HG03159 (cell line): Measurements from ENCODE around the gene DIAPH1.

Source experiments
- ATAC-seq: cut with Tn5 transposase; IDR thresholded peaks from one replicate; pipeline ENCODE4 v1.9.1; 2021; ENCODE audit warnings: mild to moderate bottlenecking, moderate library complexity; ENCODE audit not compliant: unreplicated experiment

Gene DIAPH1

GRCh38 chr5:141523991-141524390, 94.8 kb downstream of the DIAPH1 start:
- no peak for ATAC-seq

DNA sequence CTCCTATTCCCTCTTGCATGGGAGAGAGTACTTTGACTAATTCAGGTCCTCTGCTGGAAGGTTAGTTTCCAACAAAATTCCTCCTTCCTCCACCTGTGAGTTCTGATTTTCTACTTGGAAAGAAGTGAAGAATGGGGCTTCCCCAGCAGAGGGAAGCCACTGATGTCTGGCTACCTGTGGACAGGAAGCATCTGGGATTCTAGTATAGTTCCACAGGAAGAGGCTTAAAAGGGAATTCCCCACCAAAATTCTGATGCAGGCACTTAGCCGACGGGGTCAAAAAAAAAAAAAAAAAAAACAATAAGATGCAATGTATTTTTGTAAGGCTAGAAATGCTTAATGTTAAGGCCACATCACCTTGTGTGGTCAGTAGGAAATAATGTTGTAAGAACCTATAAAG, 96.5 kb downstream of the DIAPH1 start:
- no peak for ATAC-seq

- no peak for ATAC-seq
Measured at GRCh38 chr5:141521244-141521781, 97.5 kb downstream of the DIAPH1 start.

DNA sequence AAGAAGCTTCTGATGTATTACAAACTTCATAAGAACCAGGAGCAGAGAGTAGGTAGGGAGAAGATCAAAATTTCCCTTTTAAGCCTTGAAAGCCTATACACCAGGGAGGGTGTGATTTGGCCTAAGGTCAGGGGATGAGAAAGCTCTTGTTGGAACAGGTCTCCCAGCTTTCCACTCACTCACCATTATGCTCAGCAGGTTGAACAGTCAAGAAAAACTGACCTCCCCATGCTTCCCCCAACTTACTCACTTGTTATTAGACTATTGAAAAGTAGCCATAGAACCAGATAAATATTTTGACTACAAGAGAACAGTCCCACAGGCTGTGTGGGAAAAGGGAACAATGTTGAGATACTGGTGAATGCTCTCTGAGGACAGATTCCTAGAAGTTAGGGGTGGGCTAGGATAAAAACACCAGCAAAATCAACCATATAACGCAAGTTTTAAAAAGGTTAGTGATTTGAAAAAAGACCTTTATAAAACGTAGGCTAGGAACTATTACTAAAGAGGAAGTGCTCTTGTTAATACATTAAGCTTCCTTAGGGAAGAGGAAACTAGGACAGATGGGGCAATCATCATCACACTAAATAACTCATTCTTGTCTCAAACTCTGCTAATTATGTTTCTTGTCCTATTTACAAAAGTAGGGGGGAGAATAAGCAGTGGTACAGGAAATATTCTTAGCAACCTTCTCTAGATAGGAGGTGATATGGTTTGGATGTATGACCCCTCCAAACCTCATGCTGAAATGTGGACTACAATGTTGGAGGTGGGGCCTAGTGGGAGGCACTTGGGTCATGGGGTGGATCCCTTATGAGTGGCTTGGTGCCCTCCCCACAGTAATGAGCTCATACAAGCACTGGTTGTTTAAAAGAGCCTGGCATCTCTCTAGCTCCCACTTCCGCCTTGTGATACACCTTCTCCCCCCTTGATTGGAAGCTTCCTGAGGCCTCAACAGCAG, 98.9 kb downstream of the DIAPH1 start:
- no peak for ATAC-seq

GRCh38 chr5:141518618-141519015, 100.2 kb downstream of the DIAPH1 start:
- ATAC-seq = no peak

DNA sequence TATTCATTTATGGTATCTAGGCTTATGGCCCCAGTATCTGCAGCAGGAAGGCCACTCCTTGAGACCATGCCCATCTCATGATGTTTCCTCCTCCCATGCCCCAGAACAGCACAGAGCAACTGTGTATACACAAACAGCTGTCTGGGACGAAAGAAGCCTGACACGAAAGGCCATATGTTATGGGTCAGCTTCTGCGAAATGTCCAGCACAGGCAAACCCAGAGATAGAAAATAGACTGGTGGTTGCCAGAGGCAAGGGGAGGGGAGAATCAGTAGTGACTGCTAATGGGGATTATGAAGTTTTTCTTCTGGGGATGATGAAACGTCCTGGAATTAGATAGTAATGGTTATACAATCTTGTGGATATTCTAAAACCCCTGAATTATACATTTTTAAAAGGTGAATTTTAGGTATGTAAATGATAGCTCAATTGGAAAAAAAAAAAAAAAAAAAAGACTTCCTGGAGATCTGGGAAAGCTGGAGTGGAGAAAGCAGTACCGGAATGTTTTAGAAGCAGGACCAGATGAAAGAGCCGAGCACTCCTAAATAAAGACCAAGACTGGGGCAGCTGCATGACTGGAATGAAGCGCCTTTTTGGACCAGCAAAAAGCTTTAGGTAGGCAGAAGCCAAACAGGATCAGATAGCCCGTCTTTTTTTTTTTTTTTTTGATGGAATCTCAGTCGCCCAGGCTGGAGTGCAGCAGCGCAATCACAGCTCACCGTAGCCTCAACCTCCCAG, 100.8 kb downstream of the DIAPH1 start:
- ATAC-seq = no peak

- ATAC-seq = no peak
Measured at GRCh38 chr5:141517312-141517711, 101.5 kb downstream of the DIAPH1 start.

DNA sequence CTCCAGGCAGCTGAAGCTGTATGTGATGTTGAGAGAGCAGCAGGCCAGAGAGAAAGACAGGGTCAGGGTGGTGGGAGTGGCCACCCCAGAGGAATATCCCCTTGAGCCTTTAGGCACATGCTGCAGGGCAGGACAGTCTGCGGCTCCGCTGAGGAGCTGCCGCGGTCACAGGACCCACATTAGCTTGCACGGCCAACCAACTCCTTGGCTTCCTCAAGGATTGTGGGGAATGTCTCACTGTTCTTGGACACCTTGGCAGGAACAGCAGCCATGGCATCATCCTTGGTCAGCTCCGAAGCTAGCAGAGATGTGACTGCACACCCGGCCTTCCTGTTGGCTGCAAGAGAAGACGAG, 102.2 kb downstream of the DIAPH1 start:
- ATAC-seq = no peak

- ATAC-seq = no peak
Measured at GRCh38 chr5:141515946-141516671, 102.7 kb downstream of the DIAPH1 start.

- ATAC-seq = no peak
Measured at GRCh38 chr5:141515141-141515540, 103.7 kb downstream of the DIAPH1 start.

- no peak for ATAC-seq
Measured at GRCh38 chr5:141514330-141515133, 104.3 kb downstream of the DIAPH1 start.

- ATAC-seq = peak; percentile 25
Measured at GRCh38 chr5:141513627-141514329, 105.0 kb downstream of the DIAPH1 start.

GRCh38 chr5:141512911-141513626, 105.7 kb downstream of the DIAPH1 start:
- no peak for ATAC-seq

DNA sequence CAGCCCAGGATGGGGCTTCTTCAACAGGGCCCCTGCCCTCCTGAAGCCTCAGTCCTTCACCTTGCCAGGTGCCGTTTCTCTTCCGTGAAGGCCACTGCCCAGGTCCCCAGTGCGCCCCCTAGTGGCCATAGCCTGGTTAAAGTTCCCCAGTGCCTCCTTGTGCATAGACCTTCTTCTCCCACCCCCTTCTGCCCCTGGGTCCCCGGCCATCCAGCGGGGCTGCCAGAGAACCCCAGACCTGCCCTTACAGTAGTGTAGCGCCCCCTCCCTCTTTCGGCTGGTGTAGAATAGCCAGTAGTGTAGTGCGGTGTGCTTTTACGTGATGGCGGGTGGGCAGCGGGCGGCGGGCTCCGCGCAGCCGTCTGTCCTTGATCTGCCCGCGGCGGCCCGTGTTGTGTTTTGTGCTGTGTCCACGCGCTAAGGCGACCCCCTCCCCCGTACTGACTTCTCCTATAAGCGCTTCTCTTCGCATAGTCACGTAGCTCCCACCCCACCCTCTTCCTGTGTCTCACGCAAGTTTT, 106.3 kb downstream of the DIAPH1 start:
- ATAC-seq = peak; percentile 29

- ATAC-seq = no peak
Measured at GRCh38 chr5:141511771-141512325, 107.0 kb downstream of the DIAPH1 start.

DNA sequence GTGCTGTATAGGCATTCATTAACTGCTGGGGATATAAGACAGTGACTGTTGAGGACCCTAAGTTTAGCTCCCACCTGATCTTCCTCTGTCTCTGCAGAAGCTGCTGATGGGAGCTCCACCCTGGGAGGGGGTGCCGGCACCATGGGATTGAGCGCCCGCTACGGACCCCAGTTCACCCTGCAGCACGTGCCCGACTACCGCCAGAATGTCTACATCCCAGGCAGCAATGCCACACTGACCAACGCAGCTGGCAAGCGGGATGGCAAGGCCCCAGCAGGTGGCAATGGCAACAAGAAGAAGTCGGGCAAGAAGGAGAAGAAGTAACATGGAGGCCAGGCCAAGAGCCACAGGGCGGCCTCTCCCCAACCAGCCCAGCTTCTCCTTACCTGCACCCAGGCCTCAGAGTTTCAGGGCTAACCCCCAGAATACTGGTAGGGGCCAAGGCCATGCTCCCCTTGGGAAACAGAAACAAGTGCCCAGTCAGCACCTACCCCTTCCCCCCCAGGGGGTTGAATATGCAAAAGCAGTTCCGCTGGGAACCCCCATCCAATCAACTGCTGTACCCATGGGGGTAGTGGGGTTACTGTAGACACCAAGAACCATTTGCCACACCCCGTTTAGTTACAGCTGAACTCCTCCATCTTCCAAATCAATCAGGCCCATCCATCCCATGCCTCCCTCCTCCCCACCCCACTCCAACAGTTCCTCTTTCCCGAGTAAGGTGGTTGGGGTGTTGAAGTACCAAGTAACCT, 107.8 kb downstream of the DIAPH1 start:
- peak; percentile 21 for ATAC-seq

GRCh38 chr5:141510160-141510559, 108.6 kb downstream of the DIAPH1 start:
- no peak for ATAC-seq
